HG02798 (cell line): ENCODE measurements around the gene PNMT.
A peak's percentile ranks its signal among the peaks of the same experiment; 100 is the strongest.
"Not testable (repeated sequence)": the region's sequence is repeated elsewhere in the genome, so short reads cannot be mapped to it uniquely, and the experiment has no call there.

ENCODE experiments used
- ATAC-seq: cut with Tn5 transposase; IDR thresholded peaks from one replicate; pipeline ENCODE4 v1.9.1; 2021; ENCODE audit warnings: mild to moderate bottlenecking; ENCODE audit not compliant: unreplicated experiment, poor library complexity

Gene PNMT

GRCh38 chr17:39683295-39683939, 15.2 kb downstream of the PNMT start:
- no peak for ATAC-seq

- no peak for ATAC-seq
These were observed 16.3 kb downstream of the PNMT start for GRCh38 chr17:39684369-39685192.

DNA sequence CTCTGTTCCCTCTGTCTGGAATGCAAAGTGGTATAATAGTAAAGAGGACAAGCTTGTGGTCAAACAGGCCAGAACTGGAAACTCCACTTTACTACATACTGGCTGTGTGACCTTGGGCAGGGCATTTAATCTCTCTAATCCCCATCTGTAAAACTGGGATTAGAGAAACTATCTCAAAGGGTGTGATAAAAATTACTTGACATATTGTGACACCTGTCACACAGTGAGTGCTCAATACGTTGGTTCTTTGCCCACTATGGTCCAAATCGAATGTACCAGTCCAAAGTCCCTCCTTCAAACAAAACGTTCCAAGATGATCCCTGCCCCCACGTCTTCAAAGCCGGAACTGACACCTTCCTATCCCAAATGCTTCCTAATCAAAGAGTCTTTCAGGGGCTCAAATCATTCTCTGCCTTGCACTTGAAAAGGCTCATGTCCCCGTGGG, 18.9 kb downstream of the PNMT start:
- ATAC-seq, result no peak

DNA sequence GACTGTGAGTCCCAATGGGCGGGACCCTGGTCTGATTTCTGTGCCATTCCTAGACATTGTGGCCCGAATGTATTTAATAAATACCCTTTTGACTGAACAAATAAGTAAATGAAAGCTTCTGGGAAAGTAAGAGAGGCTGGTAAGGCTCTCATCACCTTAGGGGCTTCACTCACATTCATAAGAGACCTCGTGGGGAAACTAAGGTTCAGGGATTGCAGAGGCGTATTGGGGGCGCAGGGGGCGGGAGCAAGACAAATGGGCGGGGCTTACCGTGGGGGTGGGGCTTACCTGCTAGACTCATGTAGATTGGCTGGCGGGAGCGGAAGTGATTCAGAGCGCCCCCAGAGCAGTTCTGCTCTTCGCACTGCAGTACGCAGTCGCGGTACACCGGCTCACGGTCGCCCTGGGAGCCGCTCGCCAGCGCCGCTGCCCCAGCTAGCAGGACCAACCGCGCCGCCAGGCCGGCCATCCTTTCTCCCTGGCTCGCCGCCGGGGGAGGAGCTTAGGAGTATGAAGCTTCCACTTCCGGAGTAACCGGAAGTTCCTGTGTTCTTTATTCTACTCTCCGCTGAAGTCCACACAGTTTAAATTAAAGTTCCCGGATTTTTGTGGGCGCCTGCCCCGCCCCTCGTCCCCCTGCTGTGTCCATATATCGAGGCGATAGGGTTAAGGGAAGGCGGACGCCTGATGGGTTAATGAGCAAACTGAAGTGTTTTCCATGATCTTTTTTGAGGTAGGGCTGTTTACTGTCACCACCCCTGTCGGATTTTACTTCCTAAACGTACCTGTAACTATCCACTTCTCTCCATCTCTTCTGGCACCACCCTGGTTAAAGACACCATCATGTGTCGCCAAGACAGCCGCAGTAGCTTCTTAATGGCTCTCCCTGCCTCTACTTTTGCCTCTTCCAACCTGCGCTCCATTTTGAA, 19.6 kb downstream of the PNMT start, which contains the start of gene PGAP3:
Gene PGAP3, minus strand, starts transcription at position 512 of the 929 bp plus-strand sequence. Its CDS starts 43 bp downstream, at position 469.
- ATAC-seq, result peak; percentile 93

DNA sequence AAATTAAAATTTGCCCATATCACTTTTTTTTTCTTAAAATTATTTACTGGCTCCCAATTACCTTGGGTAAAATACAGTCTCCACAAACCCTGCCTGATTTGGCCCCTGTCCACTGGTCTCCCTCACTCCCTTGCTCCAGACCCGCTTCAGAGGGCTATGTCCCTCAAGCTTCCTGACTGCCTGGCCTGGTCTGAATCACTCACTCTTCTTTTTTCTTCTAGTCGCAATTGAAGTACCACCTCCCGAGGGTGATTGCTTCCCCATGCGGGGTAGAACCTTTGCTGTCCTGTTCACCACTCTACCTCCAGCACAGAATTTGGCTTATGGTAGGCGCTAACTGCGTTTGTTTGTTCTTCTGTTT, 20.2 kb downstream of the PNMT start:
- ATAC-seq, result no peak

DNA sequence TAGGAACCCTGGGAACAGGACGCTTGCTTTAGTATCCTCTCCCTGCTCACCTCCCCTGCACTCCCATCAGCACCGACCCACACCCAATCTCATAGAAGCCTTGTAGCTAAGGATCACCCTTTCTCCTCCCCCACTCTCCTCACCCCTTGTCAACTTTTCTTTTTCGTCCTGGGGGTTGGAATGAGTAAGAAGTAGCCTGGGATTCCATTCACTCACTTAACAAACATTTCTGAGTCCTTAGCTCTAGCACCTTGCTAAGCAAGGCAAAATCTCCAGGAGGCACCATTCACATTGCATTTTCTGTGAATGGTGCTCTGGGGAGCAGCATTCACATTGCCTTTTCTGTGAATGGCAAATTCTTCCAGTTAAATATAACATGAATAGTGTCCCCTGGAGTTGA, 20.7 kb downstream of the PNMT start:
- ATAC-seq, result no peak

DNA sequence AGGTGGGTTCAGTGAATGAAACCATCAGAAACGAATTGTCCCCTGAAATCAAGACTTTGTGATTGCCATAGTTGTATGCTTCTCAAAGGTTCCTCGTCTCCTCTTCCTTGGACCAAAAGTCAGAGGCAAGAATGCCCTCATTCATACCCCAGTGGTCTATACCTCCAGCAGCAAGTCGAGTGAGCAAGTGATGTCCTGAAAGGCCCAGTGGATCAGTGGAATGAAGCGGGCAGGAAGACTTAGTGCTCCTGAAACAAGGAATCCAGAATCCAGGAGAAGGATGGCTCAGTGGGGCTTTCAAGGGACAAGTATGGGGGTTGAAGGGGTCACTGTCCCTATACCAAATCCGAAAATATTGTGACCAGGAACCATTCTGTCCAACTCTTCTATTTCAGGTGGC, 26.3 kb downstream of the PNMT start:
- ATAC-seq, result no peak

GRCh38 chr17:39695089-39695474, 26.8 kb downstream of the PNMT start:
- no peak for ATAC-seq

DNA sequence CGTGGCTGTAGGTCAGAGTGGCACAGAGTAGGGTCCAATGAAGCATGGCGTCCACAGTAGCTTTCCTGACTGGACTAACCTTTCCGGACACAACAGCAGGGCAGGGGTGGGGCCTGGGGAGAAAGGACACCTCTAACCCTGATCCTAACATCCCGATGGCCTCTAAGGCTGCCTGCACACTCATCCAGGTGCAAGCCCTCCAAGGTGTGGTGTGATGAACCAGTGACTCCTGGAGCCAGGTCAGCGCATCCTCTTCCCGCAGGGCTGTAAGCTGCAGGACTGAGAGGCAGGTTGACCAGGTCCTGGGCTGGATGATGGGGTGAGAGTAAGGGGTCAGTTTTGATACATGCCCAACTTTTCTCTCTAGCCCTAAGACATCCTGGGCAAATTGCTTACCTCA, 28.5 kb downstream of the PNMT start:
- no peak for ATAC-seq

- no peak for ATAC-seq
These were observed 29.7 kb downstream of the PNMT start for GRCh38 chr17:39697961-39698360.

DNA sequence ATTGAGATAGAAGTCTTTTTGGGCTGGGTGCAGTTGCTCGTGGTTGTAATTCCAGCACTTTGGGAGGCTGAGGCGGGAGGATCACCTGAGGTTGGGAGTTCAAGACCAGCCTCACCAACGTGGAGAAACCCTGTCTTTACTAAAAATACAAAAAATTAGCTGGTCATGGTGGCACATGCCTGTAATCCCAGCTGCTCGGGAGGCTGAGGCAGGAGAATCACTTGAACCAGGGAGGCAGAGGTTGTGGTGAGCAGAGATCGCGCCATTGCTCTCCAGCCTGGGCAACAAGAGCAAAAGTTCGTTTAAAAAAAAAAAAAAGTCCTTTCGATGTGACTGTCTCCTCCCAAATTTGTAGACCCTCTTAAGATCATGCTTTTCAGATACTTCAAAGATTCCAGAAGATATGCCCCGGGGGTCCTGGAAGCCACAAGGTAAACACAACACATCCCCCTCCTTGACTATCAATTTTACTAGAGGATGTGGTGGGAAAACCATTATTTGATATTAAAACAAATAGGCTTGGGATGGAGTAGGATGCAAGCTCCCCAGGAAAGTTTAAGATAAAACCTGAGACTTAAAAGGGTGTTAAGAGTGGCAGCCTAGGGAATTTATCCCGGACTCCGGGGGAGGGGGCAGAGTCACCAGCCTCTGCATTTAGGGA, 31.0 kb downstream of the PNMT start:
- ATAC-seq, result not testable (repeated sequence)

GRCh38 chr17:39699818-39700147, 31.5 kb downstream of the PNMT start, which contains the start of gene ERBB2:
Gene ERBB2 (plus strand): TSS chr17:39700064. CDS start chr17:39700239, 175 bp downstream.
- ATAC-seq, result no peak

GRCh38 chr17:39700148-39700987, 32.1 kb downstream of the PNMT start:
- no peak for ATAC-seq

- ATAC-seq, result no peak
These were observed 32.9 kb downstream of the PNMT start for GRCh38 chr17:39701012-39701783.

DNA sequence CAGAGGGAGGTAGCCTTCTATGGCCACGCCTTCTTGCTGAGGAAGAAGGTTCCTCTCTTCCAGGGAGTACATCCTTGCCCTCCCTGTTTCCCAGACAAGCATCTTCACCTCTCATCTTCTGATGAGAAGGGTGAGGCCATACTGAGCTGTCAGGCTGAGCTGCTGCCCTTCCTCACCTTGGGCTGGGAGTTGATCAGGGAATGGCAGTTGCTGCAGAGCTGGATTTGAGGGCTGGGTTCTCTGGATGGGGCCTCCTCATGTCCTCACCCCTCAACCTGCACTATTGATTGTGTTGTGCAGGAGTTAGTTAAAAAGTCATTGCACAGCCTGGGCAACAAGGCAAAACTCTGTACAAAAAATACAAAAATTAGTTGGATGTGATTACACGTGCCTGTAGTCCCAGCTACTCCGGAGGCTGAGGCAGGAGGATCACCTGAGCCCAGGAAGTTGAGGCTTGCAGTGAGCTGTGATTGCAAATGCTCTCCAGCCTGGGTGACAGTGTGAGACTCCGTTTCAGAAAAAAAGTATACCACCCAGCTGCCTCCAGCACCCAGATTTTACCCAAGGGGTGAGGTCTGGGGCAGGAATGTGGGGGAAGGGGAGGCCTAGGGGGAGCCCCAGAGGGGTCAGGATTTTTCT, 33.6 kb downstream of the PNMT start:
- ATAC-seq, result no peak

DNA sequence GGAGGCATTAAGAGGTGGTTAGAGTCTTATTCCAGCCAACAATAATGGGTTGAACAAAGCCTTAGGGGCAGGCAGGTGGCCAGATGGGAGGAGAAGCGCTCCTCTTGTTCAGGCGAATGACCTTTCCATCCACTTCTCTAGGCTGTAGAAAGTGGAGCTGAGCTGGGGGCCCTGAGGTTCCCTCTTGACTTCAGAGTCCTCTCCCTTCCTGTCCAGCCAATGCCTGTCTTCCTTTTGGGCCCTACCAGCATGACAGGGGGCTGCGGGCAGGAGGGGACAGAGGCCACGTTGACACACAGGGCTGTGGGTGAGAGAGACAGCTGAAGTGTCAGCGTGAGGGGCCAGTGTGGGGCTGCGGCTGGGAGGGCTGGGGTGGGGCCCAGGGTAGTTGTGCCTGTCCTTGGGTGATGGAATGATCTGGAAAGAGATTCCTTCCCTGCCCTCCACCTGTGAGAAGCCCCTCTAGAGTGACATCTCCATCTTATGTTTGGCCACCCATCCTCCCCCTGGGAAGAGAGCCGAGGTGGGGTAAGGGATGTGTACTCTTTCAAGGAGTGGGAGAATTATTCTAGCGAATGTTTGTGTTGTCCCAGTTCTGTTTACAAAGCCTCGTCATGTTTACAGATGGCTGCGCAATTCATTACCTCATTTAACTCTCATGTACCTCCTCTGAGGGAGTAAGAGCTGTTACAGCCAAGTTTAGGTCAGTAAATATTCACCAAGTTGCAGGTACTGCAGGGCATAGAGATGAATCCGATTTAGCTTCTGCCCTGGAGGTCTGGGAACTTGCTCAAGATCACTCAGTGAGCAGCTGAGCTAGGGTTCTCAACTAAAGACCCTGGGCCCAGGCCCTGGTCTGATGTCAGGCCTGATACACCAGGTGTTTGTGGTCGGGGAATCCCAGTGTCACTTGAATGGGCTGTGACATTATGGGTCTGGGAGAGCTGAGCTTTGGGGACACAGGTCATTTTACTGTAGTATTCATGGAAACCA, 34.9 kb downstream of the PNMT start:
- ATAC-seq, result peak; percentile 72

- no peak for ATAC-seq
These were observed 35.7 kb downstream of the PNMT start for GRCh38 chr17:39703913-39704312.
